Right renal pelvis (tissue), 4 donors: ENCODE data around the gene KIAA1217. TPM values are rescaled to one million over a fixed set of nuclear protein-coding genes. Genes with fewer than 3 reads are reported as not detected.

Source experiments
- DNase-seq, 4 donors: peaks; one replicate each; pipeline ENCODE4 v3.0.0-alpha.2; 2013; ENCODE audit warnings: low read depth in 4 of 4, low spot score in 3 of 4, missing footprints in 1 of 4
- polyA plus RNA-seq, 4 donors: library from polyadenylated mRNA; unstranded; fragments of 120-200 nt; gene quantifications; one replicate each; pipeline ENCODE4 v1.2.1, GENCODE V29; 2013; ENCODE audit not compliant: insufficient read length in 4 of 4

KIAA1217 gene
- polyA plus RNA-seq, 4 donors: 77.7 to 94.6 (median 84.9) TPM

GRCh38 chr10:24455447-24455846 lies 246.5 kb downstream of the KIAA1217 start:
- no peak for DNase-seq

DNA sequence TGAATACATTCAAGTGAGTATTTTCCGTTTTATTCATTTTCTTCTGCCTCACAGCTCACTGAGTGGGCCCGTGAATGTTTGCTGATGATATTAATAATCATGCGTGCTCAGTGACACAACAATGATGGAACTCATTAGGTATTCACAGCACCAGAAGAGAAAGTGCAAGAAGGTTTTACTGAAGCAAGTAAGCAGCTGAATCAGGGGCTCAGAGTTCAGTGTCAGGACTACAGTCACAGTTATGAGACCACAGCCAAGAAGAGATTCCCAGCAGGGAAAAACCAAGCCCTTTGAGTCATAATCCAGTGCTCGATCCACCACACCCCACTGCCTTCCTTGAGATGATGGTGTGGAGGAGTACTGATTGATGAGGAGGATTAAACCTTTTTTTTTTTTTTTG lies 247.4 kb downstream of the KIAA1217 start:
- DNase-seq: no peak

GRCh38 chr10:24457661-24458318 lies 248.9 kb downstream of the KIAA1217 start:
- no peak for DNase-seq

DNA sequence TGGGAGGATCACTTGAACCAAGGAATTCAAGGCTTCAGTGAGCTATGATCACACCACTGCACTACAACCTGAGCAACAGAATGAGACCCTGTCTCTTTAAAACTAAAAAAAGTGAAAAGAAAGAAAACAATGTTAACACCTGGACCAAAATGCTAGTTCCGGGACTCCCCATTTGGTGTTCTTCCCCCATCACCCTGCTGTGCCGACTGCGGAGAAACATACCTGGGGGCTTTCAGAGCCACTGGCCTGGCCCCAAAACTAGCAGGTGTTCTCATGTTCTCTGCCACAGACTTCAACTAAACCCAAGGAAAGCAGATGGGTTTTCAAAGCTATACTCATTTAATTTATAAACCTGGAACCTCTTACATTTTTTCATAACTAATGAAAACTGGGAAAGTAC lies 250.9 kb downstream of the KIAA1217 start:
- no peak for DNase-seq

DNA sequence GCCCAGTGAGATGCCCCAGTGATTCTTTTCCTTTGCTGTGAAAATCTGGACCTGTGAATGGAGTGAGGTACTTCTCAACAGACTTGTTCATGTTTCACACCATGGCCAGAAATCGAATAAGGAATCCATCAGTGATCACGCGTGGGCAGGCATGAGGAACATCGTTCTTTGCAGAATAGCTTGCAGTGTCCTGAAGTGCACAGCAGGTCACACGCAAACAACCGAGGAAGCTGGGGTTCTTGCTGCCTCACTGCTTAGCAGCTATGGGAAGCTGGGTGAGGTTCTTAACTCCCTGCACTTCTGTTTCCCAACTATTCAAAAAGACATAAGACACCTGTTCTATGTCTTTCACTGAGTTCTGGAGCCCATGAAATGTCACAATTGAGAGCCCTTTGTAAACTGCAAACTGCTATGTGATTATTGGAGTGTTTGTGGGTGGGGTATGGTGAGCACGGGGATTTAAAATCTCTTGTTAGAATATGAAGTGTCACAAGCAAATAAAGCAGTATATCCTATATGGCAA lies 253.4 kb downstream of the KIAA1217 start:
- no peak for DNase-seq

DNA sequence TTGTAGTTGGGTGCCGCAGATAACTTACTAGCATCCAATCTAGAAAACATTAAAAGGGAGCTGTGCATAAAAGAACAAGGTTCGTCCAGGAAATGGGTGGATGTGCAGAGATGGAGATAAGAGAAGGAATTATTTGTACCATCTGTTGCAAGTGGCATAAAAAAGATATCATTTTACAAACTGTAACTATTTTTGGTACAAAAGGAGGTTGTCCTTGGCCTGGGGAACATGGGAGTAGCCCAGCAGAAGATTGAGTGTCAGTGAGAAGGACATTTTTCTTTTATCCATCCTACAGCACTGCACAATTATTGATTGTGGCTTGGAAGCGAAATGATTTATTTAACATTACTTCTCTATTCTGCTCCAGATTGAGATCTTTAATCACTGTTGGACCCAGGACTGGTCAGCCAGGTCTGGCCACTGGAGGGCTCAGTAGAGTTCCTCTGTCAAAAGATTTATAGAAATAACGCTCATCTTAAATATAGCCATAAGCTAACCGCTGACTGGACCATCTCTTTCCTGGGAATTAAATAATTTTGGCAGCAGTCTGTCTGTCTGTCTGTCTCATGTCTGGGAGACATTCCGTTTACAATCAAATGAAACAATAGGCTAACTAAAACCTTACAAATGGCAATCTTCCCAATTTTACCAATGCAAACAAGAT lies 254.1 kb downstream of the KIAA1217 start:
- DNase-seq: no peak

- no peak for DNase-seq
Measured at GRCh38 chr10:24463611-24464426, 254.9 kb downstream of the KIAA1217 start.

DNA sequence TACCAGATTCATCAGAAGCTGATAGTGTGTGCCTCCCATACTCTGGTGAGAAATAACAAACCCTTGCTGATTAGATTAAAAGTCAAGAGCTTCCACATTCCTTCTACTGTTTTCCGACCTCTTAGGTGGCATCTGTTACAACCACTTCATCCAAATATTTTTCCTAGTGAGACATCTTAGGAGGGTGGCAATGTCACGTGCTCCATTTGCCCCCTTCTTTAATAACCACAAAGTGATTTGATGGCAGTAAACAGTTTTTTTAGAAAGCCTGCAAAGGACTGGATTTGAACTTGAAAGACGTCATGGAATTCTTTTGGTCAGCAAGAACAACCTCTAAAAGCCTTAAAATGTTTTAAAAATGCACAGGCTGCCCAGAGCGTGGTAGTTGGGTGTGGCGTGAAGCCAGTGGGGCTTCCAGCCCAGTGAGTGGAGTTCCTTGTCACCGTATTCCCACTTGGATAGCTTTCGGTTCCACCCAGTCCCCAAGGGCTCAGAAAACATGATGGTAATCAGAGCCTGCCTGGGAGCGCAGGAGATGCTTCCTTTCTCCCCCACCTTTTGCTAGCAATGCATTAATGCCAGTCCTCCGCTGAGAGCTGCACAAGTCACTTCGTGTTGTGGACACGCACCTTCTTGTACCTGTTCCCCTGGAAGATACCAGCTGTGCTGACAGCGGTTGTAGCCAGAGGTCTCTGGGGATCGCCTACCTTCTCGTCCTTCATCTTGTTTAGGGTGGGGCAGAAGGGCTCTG lies 256.4 kb downstream of the KIAA1217 start:
- no peak for DNase-seq

GRCh38 chr10:24465891-24466818 lies 257.2 kb downstream of the KIAA1217 start:
- no peak for DNase-seq

- DNase-seq: no peak
Measured at GRCh38 chr10:24467136-24467535, 258.2 kb downstream of the KIAA1217 start.

- no peak for DNase-seq
Measured at GRCh38 chr10:24467605-24468004, 258.7 kb downstream of the KIAA1217 start.

DNA sequence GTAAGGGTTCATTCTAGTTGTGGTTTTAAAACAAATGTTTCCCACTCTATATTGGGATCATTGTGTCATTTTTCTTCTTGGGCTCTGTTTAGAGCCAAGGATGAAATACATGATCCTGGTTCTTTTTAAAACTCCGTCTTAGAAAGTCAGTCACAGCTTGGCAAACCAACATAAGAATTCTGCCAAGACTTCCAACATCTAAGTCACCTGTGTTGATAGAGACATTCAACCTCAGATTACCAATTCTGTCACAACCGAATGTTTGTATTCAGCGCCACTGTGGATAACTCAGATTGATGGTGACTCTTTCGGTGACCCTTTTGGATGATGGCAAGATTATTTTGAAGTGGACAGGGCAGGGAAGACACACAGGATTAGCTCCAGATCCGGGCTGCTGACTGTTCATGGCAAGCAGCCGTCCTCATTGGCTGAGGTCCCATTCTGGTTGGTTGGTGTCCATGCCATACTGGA lies 259.4 kb downstream of the KIAA1217 start:
- DNase-seq: no peak

- DNase-seq: no peak
Measured at GRCh38 chr10:24469993-24470392, 261.1 kb downstream of the KIAA1217 start.

- no peak for DNase-seq
Measured at GRCh38 chr10:24475598-24475997, 266.7 kb downstream of the KIAA1217 start.

GRCh38 chr10:24476913-24477701 lies 268.2 kb downstream of the KIAA1217 start:
- no peak for DNase-seq

GRCh38 chr10:24477915-24478314 lies 269.0 kb downstream of the KIAA1217 start:
- no peak for DNase-seq

DNA sequence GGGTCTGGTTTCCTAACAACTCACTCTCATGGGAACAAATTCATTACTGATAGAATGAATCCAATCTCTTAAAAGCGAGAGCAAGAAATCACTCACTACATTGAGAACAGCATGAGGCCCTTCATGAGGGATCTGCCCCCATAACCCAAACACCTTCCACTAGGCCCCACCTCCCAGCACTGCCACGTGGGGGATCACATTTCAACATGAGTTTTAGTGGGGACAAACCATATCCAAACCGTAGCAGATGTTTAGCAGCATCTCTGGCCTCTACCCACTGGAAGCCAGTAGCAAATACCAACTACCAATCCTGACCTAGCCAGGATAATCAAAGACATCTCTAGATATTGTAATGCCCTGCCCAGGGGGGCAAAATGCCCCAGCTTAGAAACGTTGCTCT lies 270.9 kb downstream of the KIAA1217 start:
- no peak for DNase-seq

DNA sequence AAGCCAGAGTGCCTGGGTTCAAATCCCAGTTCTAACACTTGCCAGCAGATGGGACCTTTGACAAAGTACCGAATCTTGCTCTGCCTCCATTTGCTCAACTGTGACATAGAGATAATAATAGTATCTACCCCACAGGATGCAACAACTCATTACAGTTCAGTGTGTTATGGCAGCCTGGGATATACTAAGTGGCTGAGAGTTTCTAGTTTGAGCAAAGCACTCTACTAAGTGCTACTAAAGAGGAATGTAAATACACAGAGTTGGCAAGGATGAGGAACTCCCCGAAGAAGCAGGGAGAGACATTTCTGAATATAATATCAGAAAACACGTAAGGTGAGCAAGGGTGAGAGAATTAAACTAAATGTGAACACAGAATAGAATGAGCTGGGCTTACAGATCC lies 271.5 kb downstream of the KIAA1217 start:
- DNase-seq: no peak

GRCh38 chr10:24481241-24481640 lies 272.3 kb downstream of the KIAA1217 start:
- no peak for DNase-seq
